Stimulated activated CD8-positive, alpha-beta memory T cell treated with anti-CD3 and anti-CD28 coated beads, Interleukin-7, amount 100 ng/mL, for 24 hours (primary cell): Measurements from ENCODE around the gene IGSF5.
"Not testable (repeated sequence)": the region's sequence is repeated elsewhere in the genome, so short reads cannot be mapped to it uniquely, and the experiment has no call there.

Experiments
- DNase-seq: peaks from one replicate; pipeline ENCODE4 v3.0.0-alpha.2; 2020; ENCODE audit warnings: low read depth

IGSF5 gene

GRCh38 chr21:39738566-39738965 lies 6.4 kb upstream of the IGSF5 start:
- no peak for DNase-seq

GRCh38 chr21:39739531-39739930 lies 5.5 kb upstream of the IGSF5 start:
- DNase-seq = not testable (repeated sequence)

DNA sequence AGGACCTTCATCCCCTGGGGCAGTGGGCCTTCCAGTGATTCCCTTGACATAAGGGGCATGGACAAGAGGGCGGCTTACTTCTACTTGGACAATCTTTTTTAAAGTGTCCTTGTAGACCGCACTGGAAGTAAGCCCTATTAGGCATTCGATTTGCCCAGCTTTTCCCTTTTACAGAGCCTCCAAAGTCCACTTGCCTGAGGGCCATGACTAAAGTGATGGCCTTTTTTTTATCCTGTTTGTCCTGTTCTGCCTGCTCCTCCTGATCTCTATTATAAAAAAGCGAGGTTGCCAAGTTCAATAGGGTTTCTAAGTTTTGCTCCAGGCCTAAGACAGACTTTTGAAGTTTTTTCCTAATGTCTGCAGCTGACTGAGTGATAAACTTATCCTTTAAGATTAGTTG lies 2.4 kb upstream of the IGSF5 start:
- DNase-seq = not testable (repeated sequence)

DNA sequence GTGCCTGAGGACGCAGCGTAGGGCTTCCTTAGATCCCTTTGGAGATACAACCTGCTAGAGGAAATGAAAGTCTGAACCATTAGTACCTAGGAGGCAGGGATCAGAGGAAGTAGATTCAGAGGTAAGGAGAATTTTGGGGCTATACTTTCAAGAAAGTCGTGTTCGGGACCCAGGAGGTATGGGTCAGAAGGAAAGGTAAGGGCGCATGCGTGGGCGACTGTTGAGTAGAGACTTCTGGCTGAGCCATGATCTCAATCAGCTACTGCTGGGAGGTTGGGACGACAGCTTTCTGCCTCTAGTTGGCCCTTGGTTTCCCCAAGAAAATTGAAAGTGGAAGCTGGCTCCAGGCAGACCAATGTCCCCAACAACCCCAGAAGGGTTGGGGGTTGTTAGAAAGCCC lies 349 bp downstream of the IGSF5 start:
- DNase-seq = not testable (repeated sequence)

- DNase-seq = no peak
Measured at GRCh38 chr21:39750670-39751069, 5.7 kb downstream of the IGSF5 start.

DNA sequence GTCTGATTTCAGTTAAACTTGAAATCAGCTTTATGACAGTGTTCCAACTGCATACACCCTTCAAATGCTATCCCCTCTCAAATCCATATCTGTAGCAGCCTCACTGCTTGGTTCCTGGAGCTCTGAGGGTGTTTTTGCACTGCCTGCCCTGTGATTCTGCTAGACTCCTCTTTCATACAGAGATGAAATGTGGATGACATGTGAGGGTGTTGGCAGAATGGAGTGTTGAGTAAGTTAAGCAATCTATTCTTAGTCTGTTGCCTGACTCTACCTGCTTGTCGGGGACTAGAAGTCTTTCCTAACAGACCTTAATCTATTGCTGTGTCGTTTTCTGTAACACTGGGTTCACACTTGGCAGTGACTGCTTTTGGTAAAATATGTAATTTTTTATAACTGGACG lies 9.8 kb downstream of the IGSF5 start:
- no peak for DNase-seq

GRCh38 chr21:39756285-39756684 lies 11.3 kb downstream of the IGSF5 start:
- DNase-seq = no peak

DNA sequence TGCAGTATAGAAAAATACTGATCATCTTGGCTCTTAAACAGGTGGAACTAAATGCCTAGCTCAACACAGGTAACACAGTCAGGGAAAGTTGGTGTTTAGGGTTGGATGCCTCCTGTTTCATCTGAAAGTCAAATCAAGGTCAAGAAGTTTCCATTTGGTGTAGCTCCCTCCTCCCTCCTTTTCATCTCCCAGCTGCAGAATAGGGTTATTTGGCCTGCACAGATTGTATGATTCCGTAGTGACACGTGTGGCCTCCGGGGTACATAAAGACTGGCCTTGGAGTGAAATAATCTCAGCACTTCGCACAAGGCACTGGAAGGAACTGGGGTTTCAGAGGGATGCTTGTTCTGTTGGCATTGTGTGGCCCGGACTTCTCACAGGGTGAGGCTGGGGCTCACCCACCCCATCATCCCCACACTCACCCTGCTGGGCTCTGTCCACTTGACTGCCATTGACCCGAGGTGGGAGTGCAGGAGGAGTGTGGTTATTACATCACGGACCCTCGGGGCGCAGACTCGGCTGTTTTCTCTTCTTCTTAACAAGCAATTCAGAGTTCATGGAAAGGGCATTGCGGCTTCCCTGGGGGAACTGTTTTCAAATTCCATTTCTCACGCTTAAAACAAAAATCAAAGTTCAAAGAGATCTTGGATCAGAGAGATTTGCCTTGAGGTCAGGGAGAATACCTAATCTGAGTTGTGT lies 18.4 kb downstream of the IGSF5 start:
- no peak for DNase-seq

GRCh38 chr21:39774227-39774626 lies 29.2 kb downstream of the IGSF5 start:
- no peak for DNase-seq

DNA sequence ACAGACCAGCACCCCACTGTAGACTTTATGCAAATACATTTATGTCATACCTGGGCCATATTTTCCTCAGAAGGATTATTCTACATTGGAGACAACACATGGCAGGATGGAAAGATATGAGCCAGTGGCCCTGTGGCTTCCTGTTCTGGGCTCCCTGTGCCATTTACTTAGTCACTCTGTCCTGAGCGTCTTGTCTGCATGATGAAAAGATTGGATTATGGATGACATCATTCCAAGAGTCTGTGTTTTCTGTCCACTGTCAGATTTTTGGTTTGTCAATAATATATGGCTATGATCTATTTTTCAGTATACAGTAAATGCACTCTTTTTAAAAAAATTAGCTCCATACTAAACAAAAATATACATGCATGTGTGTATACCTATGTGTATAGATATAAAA lies 30.8 kb downstream of the IGSF5 start:
- no peak for DNase-seq

DNA sequence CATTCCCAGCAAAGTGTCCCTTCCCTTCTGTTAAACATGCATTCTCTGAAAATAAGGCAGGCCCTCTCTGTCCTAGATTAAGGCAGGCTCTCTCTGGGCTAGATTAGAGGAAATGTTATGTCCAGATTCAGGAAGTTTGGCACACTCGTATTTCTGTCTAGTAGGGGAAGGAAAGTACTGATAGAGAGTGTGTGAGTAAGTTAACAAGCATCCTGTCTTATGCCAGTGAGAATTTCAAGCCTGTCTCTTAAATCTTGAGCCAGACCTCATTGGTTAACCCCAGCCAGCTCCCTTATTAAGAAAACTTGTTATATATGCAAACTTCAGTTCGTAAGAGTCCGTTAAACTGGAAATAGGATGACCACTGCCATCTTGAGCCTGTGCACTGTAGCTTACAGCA lies 31.6 kb downstream of the IGSF5 start:
- DNase-seq = no peak

DNA sequence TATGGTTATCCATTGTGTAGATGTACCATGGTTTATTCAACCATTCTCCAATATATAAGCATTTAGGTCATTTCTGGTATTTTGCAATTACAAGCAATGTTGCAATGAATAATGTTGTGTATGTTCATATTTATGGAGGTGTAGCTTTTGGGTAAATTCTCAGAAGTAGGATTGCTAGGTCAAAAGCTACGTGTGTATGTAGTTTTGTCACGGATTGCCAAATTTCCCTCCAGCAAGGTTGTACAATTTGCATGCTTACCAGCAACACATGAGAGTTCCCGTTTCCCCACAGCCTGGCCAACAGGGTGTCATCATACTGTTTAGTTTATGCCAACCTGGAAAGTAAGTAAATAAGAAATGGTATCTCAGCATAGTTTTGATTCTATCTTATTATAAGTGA lies 36.3 kb downstream of the IGSF5 start:
- DNase-seq = no peak

DNA sequence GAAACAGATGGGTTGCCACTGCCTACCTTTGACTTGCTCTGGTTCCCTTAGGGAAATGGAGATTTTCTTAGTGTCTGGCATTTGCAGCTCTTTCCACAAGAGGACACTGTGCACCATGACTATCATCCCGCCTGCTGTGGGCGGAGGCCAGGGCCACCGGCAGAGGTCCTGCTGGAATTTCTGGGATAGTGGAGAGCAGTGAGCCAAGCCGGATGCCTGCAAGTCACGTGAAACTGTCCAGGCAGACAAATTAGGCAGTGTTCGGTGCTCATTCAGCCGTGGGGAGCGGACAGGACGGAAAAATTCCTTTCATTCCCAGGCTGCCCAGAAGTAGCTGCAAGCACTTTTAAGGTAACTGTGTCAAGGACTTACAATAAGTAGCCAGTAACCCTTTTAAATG lies 43.4 kb downstream of the IGSF5 start:
- DNase-seq = no peak

GRCh38 chr21:39796466-39796865 lies 51.5 kb downstream of the IGSF5 start:
- DNase-seq = no peak

GRCh38 chr21:39799178-39799577 lies 54.2 kb downstream of the IGSF5 start:
- no peak for DNase-seq

DNA sequence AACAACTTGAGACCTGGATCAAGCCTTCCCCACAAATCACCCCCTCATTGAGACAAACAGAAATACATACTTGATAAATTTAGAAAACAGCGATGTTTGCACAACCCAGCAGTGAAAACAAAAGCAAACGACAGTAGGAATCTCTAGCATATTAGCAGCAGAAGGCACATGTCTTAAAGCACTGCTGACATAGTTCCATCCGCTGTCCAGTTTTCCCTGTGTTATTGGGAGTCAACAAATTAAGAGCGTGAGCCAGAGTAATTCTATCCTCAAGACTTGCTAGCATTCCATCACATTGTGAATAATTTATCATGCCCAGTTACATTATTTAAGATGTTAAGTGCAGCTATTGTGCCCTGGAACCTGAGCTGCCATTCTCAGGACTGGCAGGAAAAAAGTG lies 55.3 kb downstream of the IGSF5 start:
- no peak for DNase-seq

- no peak for DNase-seq
Measured at GRCh38 chr21:39802217-39802616, 57.2 kb downstream of the IGSF5 start.

DNA sequence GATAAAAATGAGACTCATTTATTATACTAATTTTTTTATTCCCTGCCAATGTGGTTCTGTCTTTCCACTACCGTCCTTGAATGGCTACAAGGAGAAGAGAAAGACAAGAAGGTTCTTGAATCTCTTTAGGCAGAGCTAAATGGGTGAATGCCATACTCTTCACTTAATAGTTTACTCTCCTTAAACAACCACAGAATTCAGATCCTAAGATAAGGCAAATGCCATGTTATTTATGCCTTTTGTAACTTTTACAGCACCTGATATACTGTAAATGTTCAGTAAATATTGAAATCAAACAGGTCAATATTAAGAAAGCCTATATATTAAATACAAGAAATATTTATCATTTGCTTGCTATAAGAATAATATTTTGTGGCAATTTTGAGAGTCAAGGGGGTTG lies 58.4 kb downstream of the IGSF5 start:
- no peak for DNase-seq

GRCh38 chr21:39804240-39804639 lies 59.3 kb downstream of the IGSF5 start:
- no peak for DNase-seq

DNA sequence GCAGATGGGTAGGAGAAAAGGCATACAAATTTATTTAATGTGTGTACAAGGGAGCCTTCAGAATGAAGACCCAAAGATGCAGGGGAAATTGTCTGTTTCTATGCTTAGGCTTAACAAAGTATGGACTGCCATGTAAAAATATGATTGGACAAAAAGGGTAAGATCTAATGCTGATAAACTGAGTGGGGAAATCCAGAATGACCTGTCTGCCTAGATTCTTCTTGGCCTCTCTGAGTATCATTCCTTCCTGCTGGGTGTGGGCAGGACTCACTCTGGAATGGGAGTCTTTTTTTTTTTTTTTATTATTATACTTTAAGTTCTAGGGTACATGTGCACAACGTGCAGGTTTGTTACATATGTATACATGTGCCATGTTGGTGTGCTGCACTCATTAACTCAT lies 61.0 kb downstream of the IGSF5 start:
- no peak for DNase-seq

GRCh38 chr21:39807738-39808137 lies 62.8 kb downstream of the IGSF5 start:
- DNase-seq = no peak

GRCh38 chr21:39809936-39810335 lies 65.0 kb downstream of the IGSF5 start:
- no peak for DNase-seq

- DNase-seq = no peak
Measured at GRCh38 chr21:39812983-39813382, 68.0 kb downstream of the IGSF5 start.

GRCh38 chr21:39818557-39818956 lies 73.6 kb downstream of the IGSF5 start:
- no peak for DNase-seq

GRCh38 chr21:39822042-39822441 lies 77.1 kb downstream of the IGSF5 start:
- no peak for DNase-seq
